Measurements from ENCODE around the gene DGKQ.

- TF ChIP-seq REST (IDR thresholded peaks at IDR 0.05; ENCODE audit: insufficient read depth in 1 of 2, low read depth in 2 of 2, low read length in 2 of 2) (no peak), SIN3A (IDR thresholded peaks at IDR 0.05; ENCODE audit: borderline replicate concordance, insufficient read depth, low read length) (no peak), POLR2AphosphoS5 (IDR thresholded peaks at IDR 0.05; ENCODE audit: low read depth, low read length) (no peak), FOXP2 (optimal IDR thresholded peaks at IDR 0.05; ENCODE audit: borderline replicate concordance, extremely low read depth, extremely low read length, insufficient read depth) (no peak), TAF1 (IDR thresholded peaks at IDR 0.05; ENCODE audit: borderline replicate concordance, insufficient read depth, low read length) (no peak)
Measured at GRCh38 chr4:948936-949300, 24.5 kb downstream of the DGKQ start.
